GM12873 (cell line): ENCODE results near the gene NAA40.

Experiments used
- TF ChIP-seq, protein P1 (sequence below): IDR thresholded peaks from 2 replicates; pipeline ENCODE4 v1.5.1; 2012; ENCODE audit warnings: low read depth, mild to moderate bottlenecking, moderate library complexity, low read length, control low read depth; ENCODE audit not compliant: insufficient read depth; ENCODE audit errors: missing control alignments

The NAA40 gene

DNA sequence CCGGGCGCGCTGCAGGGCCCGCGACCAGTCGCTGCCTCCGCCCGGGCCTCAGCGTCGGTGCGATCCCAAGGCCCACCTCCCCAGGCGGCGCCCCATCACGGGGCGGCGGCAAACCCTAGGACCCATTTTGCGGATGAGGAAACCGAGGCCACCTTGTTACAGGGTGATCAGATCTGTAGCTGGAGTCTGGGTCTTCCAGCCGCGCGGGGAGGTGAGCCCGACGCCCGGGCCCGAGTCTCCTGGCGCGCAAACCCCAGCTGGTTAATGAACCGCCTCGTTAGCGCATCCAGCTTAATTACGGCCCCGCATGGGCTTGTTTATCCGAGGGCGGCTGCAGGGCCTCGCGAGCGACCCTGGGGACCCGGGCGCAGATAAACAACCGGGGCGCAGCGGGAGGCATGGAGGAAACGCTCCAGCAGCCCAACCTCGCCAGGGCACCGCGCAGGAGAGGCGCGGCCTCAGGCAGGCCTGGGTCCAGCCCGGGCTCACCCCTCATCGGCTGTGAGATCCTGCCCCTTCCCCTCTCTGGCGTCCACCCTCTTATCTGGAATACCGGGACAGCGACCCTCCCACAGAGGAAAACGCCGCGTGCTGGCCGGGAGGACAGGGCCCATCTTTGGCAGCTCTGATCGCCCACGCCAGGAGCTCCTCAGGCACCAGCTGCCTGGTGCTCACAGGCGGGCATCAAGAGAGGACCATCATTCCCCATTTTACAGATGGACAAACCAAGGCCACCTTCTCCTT, 62.1 kb downstream of the NAA40 start:
- TF ChIP-seq, protein P1, sequence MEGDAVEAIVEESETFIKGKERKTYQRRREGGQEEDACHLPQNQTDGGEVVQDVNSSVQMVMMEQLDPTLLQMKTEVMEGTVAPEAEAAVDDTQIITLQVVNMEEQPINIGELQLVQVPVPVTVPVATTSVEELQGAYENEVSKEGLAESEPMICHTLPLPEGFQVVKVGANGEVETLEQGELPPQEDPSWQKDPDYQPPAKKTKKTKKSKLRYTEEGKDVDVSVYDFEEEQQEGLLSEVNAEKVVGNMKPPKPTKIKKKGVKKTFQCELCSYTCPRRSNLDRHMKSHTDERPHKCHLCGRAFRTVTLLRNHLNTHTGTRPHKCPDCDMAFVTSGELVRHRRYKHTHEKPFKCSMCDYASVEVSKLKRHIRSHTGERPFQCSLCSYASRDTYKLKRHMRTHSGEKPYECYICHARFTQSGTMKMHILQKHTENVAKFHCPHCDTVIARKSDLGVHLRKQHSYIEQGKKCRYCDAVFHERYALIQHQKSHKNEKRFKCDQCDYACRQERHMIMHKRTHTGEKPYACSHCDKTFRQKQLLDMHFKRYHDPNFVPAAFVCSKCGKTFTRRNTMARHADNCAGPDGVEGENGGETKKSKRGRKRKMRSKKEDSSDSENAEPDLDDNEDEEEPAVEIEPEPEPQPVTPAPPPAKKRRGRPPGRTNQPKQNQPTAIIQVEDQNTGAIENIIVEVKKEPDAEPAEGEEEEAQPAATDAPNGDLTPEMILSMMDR: no peak

GRCh38 chr11:64001484-64002420, 63.0 kb downstream of the NAA40 start:
- TF ChIP-seq, protein P1: no peak

GRCh38 chr11:64003807-64004589, 65.2 kb downstream of the NAA40 start:
- TF ChIP-seq, protein P1: no peak

- TF ChIP-seq, protein P1: no peak
Measured at GRCh38 chr11:64004590-64004984, 65.8 kb downstream of the NAA40 start.

GRCh38 chr11:64005691-64006090, 66.9 kb downstream of the NAA40 start:
- TF ChIP-seq, protein P1: no peak

DNA sequence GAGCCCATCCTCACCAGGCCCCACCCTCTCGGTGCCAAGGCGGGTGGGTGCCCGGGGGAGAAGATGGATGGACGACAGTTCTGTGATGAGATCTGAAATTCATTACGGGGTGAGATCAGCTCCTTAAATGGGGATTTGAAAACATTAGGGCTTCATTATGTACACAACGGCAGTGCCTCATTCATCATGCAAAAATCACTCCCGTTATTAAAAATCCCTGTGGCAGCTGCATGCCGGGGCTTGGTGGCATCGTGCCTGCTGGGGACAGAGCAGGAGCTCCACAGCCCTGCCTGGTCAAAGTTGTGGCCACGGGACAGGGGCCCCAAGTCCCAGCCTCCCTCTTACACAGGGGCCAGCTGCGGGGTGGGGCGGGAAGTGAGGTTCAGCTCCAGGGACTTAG, 67.6 kb downstream of the NAA40 start:
- TF ChIP-seq, protein P1: no peak
